ENCODE measurements around the gene HMBS. TPM values are rescaled to one million over a fixed set of nuclear protein-coding genes. Genes with fewer than 3 reads are reported as not detected.
"Not testable (repeated sequence)": the region's sequence is repeated elsewhere in the genome, so short reads cannot be mapped to it uniquely, and the experiment has no call there.

HMBS gene
- total RNA-seq, 2 experiments from 2014 or later: 33.6 to 36.1 TPM

DNA sequence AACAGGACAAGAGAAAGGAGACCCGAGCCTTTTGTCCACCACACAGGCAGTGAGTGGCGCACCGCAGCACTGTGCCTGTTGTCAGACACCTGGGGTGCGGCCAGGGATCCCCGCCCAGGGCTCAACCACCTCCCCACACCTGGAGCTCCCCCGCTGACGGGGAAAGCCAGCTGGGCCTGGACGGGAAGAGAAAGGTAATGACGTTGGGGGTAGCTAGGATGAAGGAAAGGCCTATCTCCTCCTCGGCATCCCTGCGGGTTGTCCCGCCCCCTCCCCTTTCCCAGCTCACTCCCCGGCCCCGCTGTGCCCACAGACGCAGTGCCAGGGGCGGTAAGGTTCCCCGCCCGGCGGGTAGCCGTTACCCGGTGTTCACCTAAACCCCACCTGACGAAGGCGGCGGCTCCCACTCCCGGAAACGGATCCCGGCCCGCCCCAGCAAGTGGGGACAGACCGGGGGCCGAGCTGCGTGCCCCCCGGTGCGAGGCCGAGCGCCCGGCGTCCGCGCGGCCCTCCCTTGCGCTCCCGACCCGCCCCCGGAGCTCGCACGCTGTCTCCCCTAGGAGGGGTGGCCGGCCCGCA, 28.2 kb upstream of the HMBS start:
- ChIA-PET CTCF (interaction anchor here (0.6 to 4.3 kb wide), 7 partner anchors 9 to 116 kb away, joined by 3 to 18 read pairs (median 5); partner anchors contain the start of genes SLC37A4 and VPS11), POLR2A (interaction anchor here (0.6 to 3.7 kb wide), 27 partner anchors 9 to 208 kb away, joined by 3 to 26 read pairs (median 6); partner anchors contain the start of genes C2CD2L, CENATAC, HINFP and RPS25)
- peaks cover 42% of the 10 kb centered on the region for H3K36me3 Mint-ChIP-seq (ENCODE audit: low read depth)
- H3K27ac Mint-ChIP-seq: peak overlapping the region; percentile 95
- peaks cover 39% of the 10 kb centered on the region for H3K4me1 Mint-ChIP-seq (ENCODE audit: low read depth)
- H3K4me3 Mint-ChIP-seq: peak overlapping the region; percentile 86
- TF ChIP-seq, protein P1, sequence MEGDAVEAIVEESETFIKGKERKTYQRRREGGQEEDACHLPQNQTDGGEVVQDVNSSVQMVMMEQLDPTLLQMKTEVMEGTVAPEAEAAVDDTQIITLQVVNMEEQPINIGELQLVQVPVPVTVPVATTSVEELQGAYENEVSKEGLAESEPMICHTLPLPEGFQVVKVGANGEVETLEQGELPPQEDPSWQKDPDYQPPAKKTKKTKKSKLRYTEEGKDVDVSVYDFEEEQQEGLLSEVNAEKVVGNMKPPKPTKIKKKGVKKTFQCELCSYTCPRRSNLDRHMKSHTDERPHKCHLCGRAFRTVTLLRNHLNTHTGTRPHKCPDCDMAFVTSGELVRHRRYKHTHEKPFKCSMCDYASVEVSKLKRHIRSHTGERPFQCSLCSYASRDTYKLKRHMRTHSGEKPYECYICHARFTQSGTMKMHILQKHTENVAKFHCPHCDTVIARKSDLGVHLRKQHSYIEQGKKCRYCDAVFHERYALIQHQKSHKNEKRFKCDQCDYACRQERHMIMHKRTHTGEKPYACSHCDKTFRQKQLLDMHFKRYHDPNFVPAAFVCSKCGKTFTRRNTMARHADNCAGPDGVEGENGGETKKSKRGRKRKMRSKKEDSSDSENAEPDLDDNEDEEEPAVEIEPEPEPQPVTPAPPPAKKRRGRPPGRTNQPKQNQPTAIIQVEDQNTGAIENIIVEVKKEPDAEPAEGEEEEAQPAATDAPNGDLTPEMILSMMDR (IDR thresholded peaks at IDR 0.05): no peak
- H3K9me3 Mint-ChIP-seq: no peaks in the 10 kb centered on the region
- H3K27me3 Mint-ChIP-seq: no peaks in the 10 kb centered on the region
- peak; percentile 1 for ATAC-seq
- DNase-seq: peak; percentile 51
- intact Hi-C loops (cut with micrococcal nuclease): no loop called here

GRCh38 chr11:119057000-119057769, 27.5 kb upstream of the HMBS start, which contains the start of gene HYOU1:
Gene HYOU1 (minus strand): TSS chr11:119057205. CDS start chr11:119056160, 1,045 bp downstream.
- Mint-ChIP-seq H3K4me1 (ENCODE audit: low read depth) (peaks cover 35% of the 10 kb centered on the region), H3K36me3 (ENCODE audit: low read depth) (peaks cover 38% of the 10 kb centered on the region), H3K9me3 (no peaks in the 10 kb centered on the region), H3K4me3 (peak within 1 kb of the TSS; percentile 86), H3K27ac (peak within 1 kb of the TSS; percentile 95), H3K27me3 (no peaks in the 10 kb centered on the region)
- DNase-seq: peak; percentile 100
- ChIA-PET CTCF (interaction anchor here (0.6 to 4.3 kb wide), 7 partner anchors 8 to 117 kb away, joined by 3 to 18 read pairs (median 5); partner anchors contain the start of genes SLC37A4 and VPS11), POLR2A (interaction anchor here (0.6 to 3.7 kb wide), 26 partner anchors 9 to 208 kb away, joined by 3 to 26 read pairs (median 7); partner anchors contain the start of genes C2CD2L, CENATAC, HINFP and RPS25)
- intact Hi-C loops (cut with micrococcal nuclease): no loop called here
- ATAC-seq: peak; percentile 97
- TF ChIP-seq, protein P1 (IDR thresholded peaks at IDR 0.05): no peak

DNA sequence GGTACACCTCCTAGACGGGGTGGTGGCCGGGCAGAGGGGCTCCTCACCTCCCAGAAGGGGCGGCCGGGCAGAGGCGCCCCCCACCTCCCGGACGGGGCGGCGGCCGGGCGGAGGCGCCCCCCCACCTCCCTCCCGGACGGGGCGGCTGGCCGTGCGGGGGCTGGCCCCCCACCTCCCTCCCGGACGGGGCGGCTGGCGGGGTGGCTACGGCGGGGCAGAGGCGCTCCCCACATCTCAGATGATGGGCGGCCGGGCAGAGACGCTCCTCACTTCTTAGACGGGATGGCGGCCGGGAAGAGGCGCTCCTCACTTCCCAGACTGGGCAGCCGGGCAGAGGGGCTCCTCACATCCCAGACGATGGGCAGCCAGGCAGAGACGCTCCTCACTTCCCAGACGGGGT, 25.6 kb upstream of the HMBS start:
- POLR2A ChIA-PET: interaction anchor here (1.5 kb wide), 1 partner anchor 23 kb away, joined by 4 read pairs; no protein-coding TSS in a partner anchor
- CTCF ChIA-PET; H3K27me3 Mint-ChIP-seq; intact Hi-C loops (cut with micrococcal nuclease); ATAC-seq; H3K4me3 Mint-ChIP-seq; H3K27ac Mint-ChIP-seq; DNase-seq; H3K9me3 Mint-ChIP-seq: not testable (repeated sequence)
- Mint-ChIP-seq H3K36me3 (ENCODE audit: low read depth) (peaks cover 20% of the 10 kb centered on the region), H3K4me1 (ENCODE audit: low read depth) (peaks cover 26% of the 10 kb centered on the region)

DNA sequence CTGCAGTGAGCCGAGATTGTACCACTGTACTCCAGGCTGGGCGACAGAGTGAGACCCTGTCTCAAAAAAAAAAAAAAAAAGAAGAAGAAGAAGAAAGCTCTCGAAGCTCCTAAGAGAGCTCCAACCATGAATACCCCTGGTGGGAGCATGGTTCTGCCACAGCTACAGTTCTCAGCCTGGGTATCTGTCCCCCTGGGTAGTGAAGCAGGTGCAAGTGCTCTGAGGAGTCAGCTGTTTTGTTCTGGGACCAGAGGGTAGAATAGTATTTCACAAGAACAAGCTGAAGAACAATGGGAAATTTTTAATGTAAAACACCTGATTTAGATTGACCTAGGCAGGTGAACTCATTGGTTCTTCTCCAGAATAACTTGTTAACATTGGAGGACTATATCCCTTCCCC, 23.4 kb upstream of the HMBS start:
- no peak for ATAC-seq
- no peak for DNase-seq
- Mint-ChIP-seq H3K36me3 (ENCODE audit: low read depth) (no peaks in the 10 kb centered on the region), H3K4me3 (no peak overlapping the region), H3K27ac (no peak overlapping the region), H3K9me3 (no peaks in the 10 kb centered on the region), H3K4me1 (ENCODE audit: low read depth) (peaks cover 22% of the 10 kb centered on the region), H3K27me3 (no peaks in the 10 kb centered on the region)
- ChIA-PET CTCF (interaction anchor here (0.7 to 1.1 kb wide), 2 partner anchors 18 to 135 kb away, joined by 3 read pairs; no protein-coding TSS in a partner anchor), POLR2A (interaction anchor here (0.6 to 1.8 kb wide), 4 partner anchors 10 to 1088 kb away, joined by 3 to 6 read pairs (median 4); partner anchors contain the start of gene HMBS)
- TF ChIP-seq, protein P1 (IDR thresholded peaks at IDR 0.05): no peak
- intact Hi-C loops (cut with micrococcal nuclease): no loop called here

- ChIA-PET CTCF (no interaction called here), POLR2A (no interaction called here)
- H3K4me1 Mint-ChIP-seq (ENCODE audit: low read depth): peaks cover 28% of the 10 kb centered on the region
- ATAC-seq (no peak), DNase-seq (no peak)
- no peaks in the 10 kb centered on the region for H3K36me3 Mint-ChIP-seq (ENCODE audit: low read depth)
- H3K9me3 Mint-ChIP-seq: no peaks in the 10 kb centered on the region
- no peaks in the 10 kb centered on the region for H3K27me3 Mint-ChIP-seq
- intact Hi-C loops (cut with micrococcal nuclease): no loop called here
- no peak overlapping the region for H3K4me3 Mint-ChIP-seq
- TF ChIP-seq, protein P1 (IDR thresholded peaks at IDR 0.05): no peak
- H3K27ac Mint-ChIP-seq: no peak overlapping the region
Measured at GRCh38 chr11:119062779-119063178, 21.9 kb upstream of the HMBS start.
